PC-3 (cell line): ENCODE data around the gene PID1.

ENCODE experiments used
- EZH2 ChIP-seq: fragments of 300-600 bp; sonication (generic); IDR thresholded peaks from one replicate; pipeline ENCODE4 v1.6.1; 2017; ENCODE audit warnings: antibody characterized with exemption, mild to moderate bottlenecking, low read length; ENCODE audit not compliant: unreplicated experiment
- TF ChIP-seq, protein P1 (sequence below): fragments of 300-600 bp; sonication (generic); conservative IDR thresholded peaks from 2 replicates; pipeline ENCODE4 v1.5.1; 2017; ENCODE audit warnings: antibody characterized with exemption, low read depth, mild to moderate bottlenecking, low read length

DNA sequence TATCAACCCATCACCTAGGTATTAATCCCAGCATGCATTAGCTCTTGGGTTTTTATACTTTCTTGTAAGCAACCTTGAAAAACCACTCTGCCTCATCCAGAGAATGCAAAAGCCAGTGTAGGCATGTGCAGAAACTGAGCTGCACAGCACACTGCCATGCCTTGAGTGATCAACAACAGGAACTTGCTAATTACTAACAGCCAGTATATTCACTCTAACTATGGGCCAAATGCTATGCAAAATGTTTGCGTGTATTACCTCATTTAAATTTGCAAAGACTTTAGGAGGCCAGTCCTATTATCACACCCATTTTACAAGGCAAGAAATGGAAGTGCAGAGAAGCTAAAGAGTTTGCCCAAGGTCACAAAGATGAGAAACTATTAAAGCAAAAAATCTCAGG is 169.8 kb downstream of the PID1 start:
- TF ChIP-seq, protein P1, sequence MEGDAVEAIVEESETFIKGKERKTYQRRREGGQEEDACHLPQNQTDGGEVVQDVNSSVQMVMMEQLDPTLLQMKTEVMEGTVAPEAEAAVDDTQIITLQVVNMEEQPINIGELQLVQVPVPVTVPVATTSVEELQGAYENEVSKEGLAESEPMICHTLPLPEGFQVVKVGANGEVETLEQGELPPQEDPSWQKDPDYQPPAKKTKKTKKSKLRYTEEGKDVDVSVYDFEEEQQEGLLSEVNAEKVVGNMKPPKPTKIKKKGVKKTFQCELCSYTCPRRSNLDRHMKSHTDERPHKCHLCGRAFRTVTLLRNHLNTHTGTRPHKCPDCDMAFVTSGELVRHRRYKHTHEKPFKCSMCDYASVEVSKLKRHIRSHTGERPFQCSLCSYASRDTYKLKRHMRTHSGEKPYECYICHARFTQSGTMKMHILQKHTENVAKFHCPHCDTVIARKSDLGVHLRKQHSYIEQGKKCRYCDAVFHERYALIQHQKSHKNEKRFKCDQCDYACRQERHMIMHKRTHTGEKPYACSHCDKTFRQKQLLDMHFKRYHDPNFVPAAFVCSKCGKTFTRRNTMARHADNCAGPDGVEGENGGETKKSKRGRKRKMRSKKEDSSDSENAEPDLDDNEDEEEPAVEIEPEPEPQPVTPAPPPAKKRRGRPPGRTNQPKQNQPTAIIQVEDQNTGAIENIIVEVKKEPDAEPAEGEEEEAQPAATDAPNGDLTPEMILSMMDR: no peak
- TF ChIP-seq EZH2: no peak
